Measurements from ENCODE around the gene NOG. TPM values are rescaled to one million over a fixed set of nuclear protein-coding genes. Genes with fewer than 3 reads are reported as not detected.

The NOG gene
- total RNA-seq, 2 experiments from 2014 or later, result not detected

DNA sequence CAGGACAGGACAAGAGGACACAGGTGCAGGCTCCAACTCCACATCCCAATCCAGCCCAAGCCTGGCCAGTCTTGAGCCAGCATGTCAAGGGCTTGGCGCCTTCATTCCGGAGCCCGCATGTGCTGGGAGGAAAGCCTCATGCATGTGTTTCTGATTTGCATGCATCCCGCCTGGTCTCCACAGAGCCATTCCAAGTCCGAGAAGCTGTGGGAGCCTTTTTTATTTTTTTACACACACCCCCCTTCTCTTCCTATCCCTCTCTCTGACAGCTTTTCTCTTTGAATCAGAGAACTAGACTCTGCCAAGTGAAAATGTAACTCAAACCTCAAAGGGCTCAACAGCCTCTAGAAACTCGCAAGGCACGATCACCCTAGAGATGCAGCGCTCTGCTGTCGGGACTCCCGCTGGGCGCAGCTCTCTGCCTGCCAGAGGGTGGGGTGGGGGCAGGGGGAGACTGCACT lies 45.1 kb downstream of the NOG start:
- DNase-seq (ENCODE audit: low spot score), result no peak
- ChIA-PET POLR2A (no interaction called here), CTCF (ENCODE audit: unreplicated experiment) (no interaction called here)
- H3K27ac ChIP-seq (ENCODE audit: low read depth, low read length, poor library complexity, severe bottlenecking), result no peak overlapping the region
- H3K9me2 ChIP-seq (ENCODE audit: insufficient read depth, low read length), result no peaks in the 10 kb centered on the region
- no peaks in the 10 kb centered on the region for H3K36me3 ChIP-seq (ENCODE audit: insufficient read depth, low read length)
- no peaks in the 10 kb centered on the region for H3K79me2 ChIP-seq (ENCODE audit: insufficient read depth, low read depth, low read length)
- intact Hi-C loops (cut with micrococcal nuclease; ENCODE audit: unreplicated experiment), result no loop called here
- no peak for TF ChIP-seq EZH2phosphoT487 (IDR thresholded peaks at IDR 0.05; ENCODE audit: borderline replicate concordance, low read depth, low read length)
- TF ChIP-seq, protein P1, sequence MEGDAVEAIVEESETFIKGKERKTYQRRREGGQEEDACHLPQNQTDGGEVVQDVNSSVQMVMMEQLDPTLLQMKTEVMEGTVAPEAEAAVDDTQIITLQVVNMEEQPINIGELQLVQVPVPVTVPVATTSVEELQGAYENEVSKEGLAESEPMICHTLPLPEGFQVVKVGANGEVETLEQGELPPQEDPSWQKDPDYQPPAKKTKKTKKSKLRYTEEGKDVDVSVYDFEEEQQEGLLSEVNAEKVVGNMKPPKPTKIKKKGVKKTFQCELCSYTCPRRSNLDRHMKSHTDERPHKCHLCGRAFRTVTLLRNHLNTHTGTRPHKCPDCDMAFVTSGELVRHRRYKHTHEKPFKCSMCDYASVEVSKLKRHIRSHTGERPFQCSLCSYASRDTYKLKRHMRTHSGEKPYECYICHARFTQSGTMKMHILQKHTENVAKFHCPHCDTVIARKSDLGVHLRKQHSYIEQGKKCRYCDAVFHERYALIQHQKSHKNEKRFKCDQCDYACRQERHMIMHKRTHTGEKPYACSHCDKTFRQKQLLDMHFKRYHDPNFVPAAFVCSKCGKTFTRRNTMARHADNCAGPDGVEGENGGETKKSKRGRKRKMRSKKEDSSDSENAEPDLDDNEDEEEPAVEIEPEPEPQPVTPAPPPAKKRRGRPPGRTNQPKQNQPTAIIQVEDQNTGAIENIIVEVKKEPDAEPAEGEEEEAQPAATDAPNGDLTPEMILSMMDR (conservative IDR thresholded peaks at IDR 0.05; ENCODE audit: low read length), result no peak
- H3K9me3 ChIP-seq (ENCODE audit: low read length), result no peaks in the 10 kb centered on the region
- H4K20me1 ChIP-seq (ENCODE audit: insufficient read depth, low read length), result no peaks in the 10 kb centered on the region
- H2AFZ ChIP-seq (ENCODE audit: low read length), result no peak overlapping the region
- no peaks in the 10 kb centered on the region for H3K4me1 ChIP-seq (ENCODE audit: insufficient read depth, low read length, poor library complexity, severe bottlenecking)
- H3K4me3 ChIP-seq (ENCODE audit: low read depth, low read length, poor library complexity, severe bottlenecking), result no peak overlapping the region
- H3K4me2 ChIP-seq (ENCODE audit: low read length), result no peak overlapping the region
- BruUV-seq (replicated peaks), result no TSS peak

DNA sequence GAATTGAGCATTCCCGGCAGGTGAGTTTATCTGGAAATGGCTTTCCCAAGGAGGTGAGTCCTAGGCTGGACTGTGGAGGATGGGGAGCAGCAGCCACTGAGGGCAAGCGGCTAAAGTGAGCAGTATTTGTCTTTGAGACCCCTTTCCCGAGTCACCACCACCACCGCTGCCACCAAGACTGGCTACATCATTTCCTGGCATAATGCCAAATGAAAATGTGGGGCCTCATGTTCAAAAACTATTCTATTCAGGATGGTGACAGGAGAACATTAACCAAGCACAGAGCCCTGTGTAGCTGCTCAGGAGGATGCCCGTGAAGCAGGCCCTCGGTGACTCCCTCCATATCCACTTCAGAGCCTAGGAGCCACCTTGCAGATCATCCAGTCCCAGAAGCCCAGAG lies 46.0 kb downstream of the NOG start:
- H3K4me2 ChIP-seq (ENCODE audit: low read length), result no peak overlapping the region
- H3K79me2 ChIP-seq (ENCODE audit: insufficient read depth, low read depth, low read length), result no peaks in the 10 kb centered on the region
- TF ChIP-seq EZH2phosphoT487 (IDR thresholded peaks at IDR 0.05; ENCODE audit: borderline replicate concordance, low read depth, low read length), result no peak
- TF ChIP-seq, protein P1 (conservative IDR thresholded peaks at IDR 0.05; ENCODE audit: low read length), result no peak
- no peaks in the 10 kb centered on the region for H3K9me3 ChIP-seq (ENCODE audit: low read length)
- H3K27ac ChIP-seq (ENCODE audit: low read depth, low read length, poor library complexity, severe bottlenecking), result no peak overlapping the region
- H3K9me2 ChIP-seq (ENCODE audit: insufficient read depth, low read length), result no peaks in the 10 kb centered on the region
- H3K4me3 ChIP-seq (ENCODE audit: low read depth, low read length, poor library complexity, severe bottlenecking), result no peak overlapping the region
- ChIA-PET CTCF (ENCODE audit: unreplicated experiment) (no interaction called here), POLR2A (no interaction called here)
- no peak for DNase-seq (ENCODE audit: low spot score)
- no TSS peak for BruUV-seq (replicated peaks)
- no peaks in the 10 kb centered on the region for H3K36me3 ChIP-seq (ENCODE audit: insufficient read depth, low read length)
- no peaks in the 10 kb centered on the region for H3K4me1 ChIP-seq (ENCODE audit: insufficient read depth, low read length, poor library complexity, severe bottlenecking)
- H4K20me1 ChIP-seq (ENCODE audit: insufficient read depth, low read length), result no peaks in the 10 kb centered on the region
- no peak overlapping the region for H2AFZ ChIP-seq (ENCODE audit: low read length)
- intact Hi-C loops (cut with micrococcal nuclease; ENCODE audit: unreplicated experiment), result no loop called here

DNA sequence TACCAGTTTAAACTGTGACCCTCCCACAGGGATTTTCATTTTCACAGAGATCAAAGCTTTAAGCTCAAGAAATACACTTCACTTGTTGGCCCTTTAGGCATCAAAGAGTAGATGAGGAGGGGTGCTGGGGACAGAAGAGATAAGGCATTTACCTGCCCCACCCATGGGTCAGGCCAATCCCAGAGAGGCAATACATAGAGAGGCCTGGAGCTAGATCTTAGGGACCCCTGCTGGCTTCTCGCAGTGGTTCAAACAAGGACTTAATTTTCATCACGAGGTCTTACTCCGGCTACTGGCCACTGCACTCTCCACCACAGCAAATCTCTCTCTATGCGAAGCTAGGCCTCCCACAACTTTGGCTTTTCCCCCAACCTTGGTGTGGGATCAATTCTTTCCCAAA lies 46.6 kb downstream of the NOG start:
- H3K4me2 ChIP-seq (ENCODE audit: low read length), result no peak overlapping the region
- no peaks in the 10 kb centered on the region for H4K20me1 ChIP-seq (ENCODE audit: insufficient read depth, low read length)
- H3K4me1 ChIP-seq (ENCODE audit: insufficient read depth, low read length, poor library complexity, severe bottlenecking), result no peaks in the 10 kb centered on the region
- CTCF ChIA-PET (ENCODE audit: unreplicated experiment), result no interaction called here
- no peaks in the 10 kb centered on the region for H3K79me2 ChIP-seq (ENCODE audit: insufficient read depth, low read depth, low read length)
- BruUV-seq (replicated peaks), result no TSS peak
- no peak overlapping the region for H2AFZ ChIP-seq (ENCODE audit: low read length)
- no peaks in the 10 kb centered on the region for H3K9me2 ChIP-seq (ENCODE audit: insufficient read depth, low read length)
- no peak overlapping the region for H3K27ac ChIP-seq (ENCODE audit: low read depth, low read length, poor library complexity, severe bottlenecking)
- intact Hi-C loops (cut with micrococcal nuclease; ENCODE audit: unreplicated experiment), result no loop called here
- no peak for DNase-seq (ENCODE audit: low spot score)
- no peak overlapping the region for H3K4me3 ChIP-seq (ENCODE audit: low read depth, low read length, poor library complexity, severe bottlenecking)
- POLR2A ChIA-PET, result interaction anchor here (0.6 kb wide), 1 partner anchor 305 kb away, joined by 4 read pairs; no protein-coding TSS in a partner anchor
- TF ChIP-seq EZH2phosphoT487 (IDR thresholded peaks at IDR 0.05; ENCODE audit: borderline replicate concordance, low read depth, low read length), result no peak
- TF ChIP-seq, protein P1 (conservative IDR thresholded peaks at IDR 0.05; ENCODE audit: low read length), result no peak
- no peaks in the 10 kb centered on the region for H3K9me3 ChIP-seq (ENCODE audit: low read length)
- no peaks in the 10 kb centered on the region for H3K36me3 ChIP-seq (ENCODE audit: insufficient read depth, low read length)
